GM19467 (cell line): Measurements from ENCODE around the gene TGFBR1.
"Not testable (repeated sequence)": the region's sequence is repeated elsewhere in the genome, so short reads cannot be mapped to it uniquely, and the experiment has no call there.

Experiments
- ATAC-seq: cut with Tn5 transposase; IDR thresholded peaks from one replicate; pipeline ENCODE4 v1.9.1; 2021; ENCODE audit warnings: mild to moderate bottlenecking, moderate library complexity; ENCODE audit not compliant: unreplicated experiment

Gene TGFBR1

DNA sequence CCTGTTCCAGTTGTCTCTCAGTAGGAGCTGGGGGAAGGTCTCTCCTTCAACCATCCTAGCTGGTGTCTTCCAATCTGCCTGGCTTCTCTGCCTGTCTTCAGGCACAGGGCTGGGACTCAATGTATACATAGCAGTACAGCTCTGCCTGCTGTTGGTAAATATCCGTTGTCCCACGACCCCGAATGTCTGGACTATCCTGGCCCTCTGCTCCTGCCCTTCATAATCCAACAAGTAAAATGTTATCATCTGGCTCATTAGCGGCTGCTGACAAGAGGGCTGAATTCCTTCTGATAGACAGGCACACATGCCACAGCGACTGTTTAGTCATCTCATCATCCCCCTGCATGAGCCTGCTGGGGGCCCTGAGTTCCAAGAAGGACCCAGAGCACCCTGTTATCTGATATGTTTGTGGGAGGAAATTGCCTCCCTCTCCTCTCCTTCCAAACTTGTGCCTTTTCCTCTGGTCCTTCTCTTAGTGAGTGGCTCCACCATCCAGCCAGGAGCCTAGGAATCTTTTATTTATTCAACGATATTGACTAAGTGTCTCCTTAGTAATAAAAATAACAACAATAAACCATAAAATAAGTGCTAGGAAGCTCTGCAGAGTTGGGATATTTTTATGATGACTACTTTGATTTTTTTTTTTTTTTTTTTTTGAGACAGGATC, 29.5 kb upstream of the TGFBR1 start:
- no peak for ATAC-seq

DNA sequence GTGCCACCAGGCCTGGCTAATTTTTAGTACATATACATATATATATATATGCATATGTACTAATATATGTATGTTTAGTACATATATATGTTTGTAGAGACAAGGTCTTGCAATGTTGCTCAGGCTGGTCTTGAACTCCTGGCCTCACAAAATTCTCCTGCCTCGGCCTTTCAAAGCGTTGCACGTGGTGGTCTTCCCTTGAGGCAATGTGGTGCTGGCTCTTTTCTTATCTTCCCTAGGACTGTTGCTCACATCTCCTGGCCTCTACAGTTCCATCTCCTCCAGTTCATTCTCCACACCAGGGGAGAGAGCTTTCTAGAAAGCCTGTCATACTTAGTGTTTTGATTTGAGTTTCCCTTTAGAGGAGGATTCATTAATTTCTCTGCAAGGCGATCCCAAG, 28.9 kb upstream of the TGFBR1 start:
- ATAC-seq, result no peak

DNA sequence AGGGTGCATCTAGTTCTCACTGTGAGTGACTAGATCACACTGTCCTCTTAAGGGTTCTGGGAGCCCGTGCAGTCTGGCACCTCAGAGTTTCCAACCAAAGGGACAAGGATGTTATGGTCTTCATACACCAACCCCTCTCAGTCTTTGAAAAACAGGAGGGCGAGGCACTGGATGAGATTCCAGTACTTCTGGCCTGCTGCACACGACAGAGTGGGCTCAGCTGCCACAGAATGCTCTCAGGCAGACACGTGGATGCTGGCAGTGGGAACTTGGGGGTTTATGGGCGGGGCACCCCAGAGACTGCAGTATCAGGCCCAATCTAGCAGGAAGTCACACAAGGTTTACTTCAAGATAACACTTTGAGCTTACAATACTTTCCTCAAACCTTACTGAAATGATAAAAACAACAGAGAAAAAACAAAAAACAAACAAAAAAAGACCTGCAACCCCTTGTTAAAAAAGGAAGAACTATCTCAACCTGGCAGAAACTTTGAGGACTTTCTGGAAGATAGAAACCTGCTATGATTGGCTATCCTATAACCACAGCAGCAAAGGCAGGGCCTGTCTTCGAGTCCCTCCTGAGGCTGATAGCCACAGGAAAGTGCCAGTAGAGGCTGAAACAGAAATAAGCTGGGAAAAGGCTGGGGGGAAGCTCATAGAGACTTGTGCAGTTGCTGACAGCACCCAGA, 28.3 kb upstream of the TGFBR1 start:
- ATAC-seq, result no peak

DNA sequence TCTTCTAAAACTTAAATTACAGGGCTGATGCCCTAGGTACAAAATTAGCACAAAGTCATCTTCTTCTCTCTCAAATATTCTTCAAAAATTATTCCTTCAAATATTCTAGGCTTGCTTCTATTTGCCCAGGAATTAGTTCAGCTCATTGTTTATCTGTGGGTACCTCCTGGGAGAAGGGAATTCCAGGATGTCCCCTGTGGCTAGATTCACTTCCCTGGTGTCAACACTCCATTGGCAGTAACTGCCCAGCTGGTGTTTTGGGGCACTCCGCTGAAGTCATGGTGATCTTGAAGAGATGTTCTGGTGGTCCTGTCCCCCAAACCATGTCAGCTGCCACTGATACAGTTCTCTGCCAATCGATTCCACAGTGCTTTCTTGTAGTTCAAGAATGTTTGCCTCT, 26.2 kb upstream of the TGFBR1 start:
- ATAC-seq, result no peak

DNA sequence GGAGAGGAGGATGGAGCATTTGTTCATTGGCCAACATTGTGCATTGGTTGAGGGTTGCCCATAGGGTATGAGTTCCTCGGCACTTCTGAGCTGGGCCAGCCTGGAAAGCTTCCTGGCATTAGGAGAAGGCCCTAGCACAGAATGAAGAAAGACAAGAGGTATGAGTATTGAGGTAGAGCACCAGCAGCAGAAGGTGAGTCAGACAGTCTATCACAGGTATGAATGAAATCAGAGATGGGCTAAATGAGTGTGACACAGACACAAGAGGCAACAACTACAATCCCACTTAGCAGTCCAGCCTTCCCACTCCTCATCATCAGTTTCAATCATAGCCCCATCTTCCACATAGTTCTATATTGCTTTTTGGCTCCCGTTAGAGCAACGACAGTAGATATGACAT, 25.4 kb upstream of the TGFBR1 start:
- ATAC-seq, result no peak

DNA sequence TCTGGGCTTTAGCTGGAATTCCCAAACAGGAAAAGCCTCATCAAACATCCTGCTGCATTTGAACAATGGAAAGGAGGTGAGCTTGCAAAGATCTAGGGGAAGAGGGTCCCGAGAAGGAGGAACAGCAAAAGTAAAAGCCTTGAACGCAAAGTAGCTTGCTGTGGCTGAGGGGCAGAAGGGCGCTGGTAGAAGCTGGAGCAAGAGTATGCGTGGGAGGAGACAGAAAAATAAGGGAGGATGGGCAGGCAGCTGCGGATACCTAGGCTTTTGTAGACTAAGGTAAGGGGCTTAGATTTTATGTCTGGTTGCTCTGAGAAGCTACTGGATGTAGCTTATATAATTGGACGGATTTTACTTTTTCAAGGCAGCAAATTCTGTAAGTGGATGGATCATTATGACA, 21.9 kb upstream of the TGFBR1 start:
- ATAC-seq, result no peak

DNA sequence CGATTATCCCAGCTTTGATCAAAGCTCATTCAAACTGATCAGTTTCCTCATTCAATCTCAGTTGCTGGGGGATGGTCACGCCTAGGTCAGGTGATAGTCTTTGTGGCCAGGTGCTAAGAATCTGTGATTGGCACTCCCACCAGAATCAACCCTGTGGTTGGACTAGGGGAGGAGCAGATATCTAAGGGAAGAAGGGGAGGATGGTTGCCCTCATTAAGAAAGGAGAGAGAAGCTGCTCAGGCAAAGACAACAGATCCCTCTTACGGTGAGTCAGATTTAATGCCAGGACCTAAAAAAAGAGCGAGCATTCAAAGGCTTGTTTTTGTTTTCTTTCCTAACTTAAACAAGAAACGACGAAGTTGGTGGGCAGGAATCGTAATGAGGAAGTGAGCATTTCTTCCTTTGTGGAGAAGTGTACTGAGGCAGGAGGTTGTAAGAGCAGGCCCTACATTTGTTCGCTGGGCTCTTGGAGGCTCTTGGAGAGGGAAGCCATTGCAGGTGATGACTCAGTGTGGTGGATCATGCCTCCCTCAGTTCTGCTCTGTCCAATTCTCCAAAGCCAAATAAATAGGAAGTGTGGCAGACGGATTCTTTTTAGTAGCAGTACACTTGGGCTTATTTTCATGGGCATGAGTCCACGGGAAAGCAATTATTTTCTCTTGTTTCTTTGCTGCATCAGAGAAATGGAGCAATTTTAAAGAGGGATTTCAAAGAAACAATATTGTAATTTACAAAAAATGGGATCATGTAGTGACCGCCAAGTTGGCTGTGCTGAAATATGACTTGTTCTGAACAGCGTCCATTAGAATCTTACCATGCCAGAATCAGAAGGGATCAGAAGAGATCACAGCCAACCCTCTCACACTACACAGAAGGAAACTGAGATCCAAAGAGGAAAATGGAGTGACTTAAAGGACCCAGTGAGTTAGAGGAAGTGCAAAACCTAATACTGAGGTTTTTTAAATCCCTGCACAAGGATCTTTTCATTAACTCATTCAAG, 18.7 kb upstream of the TGFBR1 start:
- ATAC-seq, result no peak

DNA sequence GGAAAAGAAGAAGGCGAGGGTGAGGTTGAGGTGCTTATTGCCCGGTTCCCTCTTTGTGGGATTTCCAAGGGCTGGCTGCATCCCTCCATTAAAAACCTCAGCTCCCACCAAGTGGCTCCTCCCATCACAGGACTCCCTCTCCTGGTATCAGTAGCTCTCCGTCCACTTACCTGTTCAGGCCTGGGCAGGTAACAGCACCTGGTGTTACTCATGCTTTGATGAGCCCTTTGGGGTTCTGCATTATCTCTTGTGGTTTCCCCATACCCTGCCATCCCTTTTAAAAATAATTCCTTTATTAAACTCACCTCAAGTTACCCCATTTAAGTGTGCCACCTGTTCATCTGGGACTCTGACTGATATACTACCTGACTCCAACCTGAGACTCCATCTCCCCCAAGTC, 17.5 kb upstream of the TGFBR1 start:
- no peak for ATAC-seq

DNA sequence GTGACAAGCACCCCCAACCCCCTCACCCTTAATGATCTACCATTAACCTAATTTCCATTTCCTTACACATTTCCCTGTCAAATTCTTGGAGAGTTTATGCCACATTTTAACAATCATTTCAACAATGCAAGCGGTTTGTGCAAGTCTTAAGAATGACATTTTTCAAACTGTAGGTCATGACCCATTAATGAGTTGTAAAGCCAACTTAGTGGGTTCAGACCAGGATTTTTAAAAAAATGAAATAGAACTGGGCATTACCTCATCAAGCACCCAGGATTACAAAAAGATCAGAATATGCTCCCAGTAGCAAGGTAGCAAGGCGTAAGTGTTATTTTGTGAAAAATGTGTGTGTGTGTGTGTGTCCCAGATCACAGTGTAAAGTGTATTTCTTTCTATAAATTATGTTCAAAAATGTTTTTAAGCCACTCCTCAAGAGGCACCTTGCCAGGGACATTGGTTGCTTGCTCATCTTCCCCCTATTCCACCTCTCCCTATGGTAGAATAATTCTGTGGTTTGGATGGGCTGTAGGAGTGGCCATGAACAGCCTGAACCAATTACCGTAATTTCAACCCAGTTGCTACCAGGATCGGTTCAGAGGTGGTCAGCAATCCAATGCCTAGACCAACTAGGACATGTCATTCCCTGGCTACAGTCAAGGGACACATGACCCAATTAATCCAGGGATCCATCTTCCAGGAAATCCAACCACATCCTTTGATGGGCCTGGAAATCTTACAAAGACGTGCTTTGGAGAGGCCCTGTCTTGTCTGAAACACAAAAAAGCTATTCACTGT, 14.4 kb upstream of the TGFBR1 start:
- no peak for ATAC-seq

DNA sequence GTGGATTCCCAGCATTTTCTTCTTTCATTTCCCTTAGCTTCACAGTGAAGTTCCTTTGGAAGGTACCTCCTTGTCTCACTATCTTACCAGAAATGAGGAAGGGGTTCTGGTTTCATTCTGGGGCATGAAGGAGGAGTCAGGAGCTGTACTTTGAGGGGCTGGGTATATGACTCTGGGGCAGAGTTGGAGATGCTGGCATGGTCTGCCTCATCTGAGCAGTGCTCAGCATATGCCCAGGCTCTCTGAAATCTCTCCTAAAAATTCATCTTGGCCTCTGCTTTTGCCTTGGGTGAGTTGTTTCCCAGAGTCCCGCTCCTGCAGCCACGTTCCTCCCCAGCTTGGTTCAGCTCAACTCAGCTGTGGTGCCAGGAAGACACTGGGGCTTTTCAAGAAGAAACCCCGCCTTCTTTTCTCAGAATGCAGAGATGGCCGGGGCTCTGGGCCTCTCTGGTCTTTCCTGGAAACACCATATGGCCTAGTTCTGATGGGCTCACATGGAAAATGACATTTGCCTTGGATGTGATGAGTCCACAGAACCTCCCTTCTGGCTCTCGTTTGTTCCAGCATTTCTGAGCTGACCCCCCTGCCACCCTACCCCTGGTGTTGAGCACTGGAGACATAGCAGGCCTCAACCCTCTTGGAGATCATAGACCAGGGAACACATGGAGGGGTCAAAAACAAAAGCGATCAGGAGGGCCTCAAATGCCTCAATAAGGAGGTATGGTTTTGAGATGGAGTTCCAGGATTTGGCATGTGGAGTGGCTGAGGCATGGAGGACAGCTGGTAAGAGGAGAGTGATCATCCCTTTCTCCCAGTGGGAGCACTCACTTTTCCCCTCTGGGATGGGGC, 12.0 kb upstream of the TGFBR1 start:
- no peak for ATAC-seq

DNA sequence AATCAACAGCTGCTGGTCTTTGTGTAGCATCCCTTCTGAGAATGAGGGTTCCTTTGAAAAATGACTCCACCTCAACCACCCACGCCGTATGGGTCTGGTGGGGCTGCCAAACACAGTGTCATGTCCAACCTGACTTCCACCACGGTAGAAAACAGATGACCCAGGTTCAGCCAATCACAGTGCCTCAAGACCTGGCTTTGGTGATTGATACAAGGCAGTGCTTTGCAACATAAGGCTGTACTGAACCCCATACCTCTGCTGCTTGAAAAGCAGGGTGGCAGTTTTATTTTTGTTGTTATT, 11.5 kb upstream of the TGFBR1 start:
- no peak for ATAC-seq

DNA sequence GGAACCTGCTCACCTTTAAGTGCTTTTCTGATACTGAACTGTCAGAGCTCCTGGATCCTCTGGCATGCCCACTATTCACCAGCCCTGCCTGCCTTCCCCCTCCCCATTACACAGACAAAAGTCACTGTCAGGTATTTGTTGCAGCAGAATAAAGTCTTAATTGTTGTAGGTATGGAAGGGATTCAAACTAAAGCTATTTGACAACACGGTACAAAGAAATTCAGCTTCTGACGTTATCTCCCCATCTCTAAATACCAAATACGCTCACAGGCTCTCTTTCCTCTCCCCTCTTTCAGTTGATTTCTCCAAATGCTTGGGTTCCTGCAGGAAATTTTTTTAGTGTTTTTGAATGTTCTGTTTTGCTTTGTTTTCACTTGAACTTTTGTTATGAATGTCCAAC, 9.3 kb upstream of the TGFBR1 start:
- ATAC-seq, result no peak

DNA sequence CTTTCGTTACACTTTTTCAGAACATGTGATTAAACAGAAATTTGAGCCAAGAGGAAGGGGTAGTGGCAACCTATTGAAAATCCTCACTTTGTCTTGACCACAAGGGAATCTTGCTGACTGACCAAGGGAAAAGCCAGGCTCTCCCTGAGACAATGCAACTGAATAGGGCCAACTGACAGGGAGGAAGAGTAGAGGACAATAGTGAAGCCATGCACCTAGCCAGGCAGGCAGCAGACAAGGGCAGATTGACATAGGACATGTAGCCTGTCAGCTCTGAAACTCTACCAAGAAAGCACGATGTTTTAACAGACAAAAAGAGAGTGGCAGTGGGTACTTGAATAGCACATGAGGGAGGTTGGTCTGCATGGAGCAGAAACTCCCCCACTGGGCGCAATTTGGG, 8.5 kb upstream of the TGFBR1 start:
- ATAC-seq, result no peak

DNA sequence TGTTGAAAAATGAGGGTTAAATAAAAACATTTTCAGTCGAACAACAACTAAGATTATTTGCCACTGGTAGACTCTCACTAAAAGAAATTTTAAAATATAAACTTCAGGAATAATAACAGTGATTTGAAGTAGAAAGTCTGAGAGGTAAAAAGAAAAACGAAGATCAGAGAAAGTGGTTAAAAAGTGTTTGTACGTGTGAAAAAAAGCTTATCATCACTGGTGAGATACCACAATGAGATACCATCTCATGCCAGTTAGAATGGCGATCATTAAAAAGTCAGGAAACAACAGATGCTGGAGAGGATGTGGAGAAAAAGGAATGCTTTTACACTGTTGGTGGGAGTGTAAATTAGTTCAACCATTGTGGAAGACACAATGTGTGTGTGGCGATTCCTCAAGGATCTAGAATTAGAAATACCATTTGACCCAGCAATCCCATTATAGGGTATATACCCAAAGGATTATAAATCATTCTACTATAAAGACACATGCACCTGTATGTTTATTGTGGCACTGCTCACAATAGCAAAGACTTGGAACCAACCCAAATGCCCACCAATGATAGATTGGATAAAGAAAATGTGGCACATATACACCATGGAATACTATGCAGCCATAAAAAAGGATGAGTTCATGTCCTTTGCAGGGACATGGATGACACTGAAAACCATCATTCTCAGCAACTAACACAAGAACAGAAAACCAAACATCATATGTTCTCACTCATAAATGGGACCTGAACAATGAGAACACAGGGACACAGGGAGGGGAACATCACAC, 4.9 kb upstream of the TGFBR1 start:
- not testable (repeated sequence) for ATAC-seq

DNA sequence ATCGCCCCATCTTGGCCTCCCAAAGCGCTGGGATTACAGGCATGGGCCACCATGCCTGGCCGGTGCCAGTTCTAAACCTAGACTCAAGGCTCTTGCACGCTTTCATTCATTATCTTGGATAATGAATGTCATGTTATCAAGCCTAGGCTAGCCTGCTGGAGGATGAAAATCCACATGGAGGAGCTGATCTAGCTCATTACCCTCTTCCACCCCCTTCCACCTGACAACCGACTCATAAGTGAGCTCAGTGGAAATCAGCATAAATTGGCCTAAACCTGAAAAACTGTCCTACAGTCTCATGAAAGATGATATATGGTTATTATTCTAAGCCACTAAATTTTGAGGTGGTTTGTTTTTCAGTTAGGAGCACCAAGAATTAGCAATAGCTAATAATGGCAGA, 3.6 kb upstream of the TGFBR1 start:
- ATAC-seq, result no peak

DNA sequence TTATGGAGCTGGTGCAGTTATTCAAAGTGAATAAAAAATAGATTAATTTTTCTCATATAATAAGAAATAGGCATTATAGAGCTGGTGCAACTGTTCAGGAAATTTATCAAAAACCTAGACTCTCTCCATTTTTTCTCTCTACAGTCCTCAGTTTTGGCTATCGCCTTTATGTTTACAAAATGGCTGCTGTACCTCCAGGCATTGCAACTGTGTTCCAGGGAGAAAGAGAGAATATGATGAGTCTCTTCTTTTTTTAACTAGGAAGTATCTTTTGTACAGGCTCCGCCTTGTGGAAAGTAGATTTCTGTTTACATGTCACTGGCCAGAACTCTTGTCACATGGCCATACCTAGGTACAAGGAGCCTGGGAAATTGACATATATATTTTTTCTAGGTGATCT, 3.1 kb upstream of the TGFBR1 start:
- no peak for ATAC-seq

DNA sequence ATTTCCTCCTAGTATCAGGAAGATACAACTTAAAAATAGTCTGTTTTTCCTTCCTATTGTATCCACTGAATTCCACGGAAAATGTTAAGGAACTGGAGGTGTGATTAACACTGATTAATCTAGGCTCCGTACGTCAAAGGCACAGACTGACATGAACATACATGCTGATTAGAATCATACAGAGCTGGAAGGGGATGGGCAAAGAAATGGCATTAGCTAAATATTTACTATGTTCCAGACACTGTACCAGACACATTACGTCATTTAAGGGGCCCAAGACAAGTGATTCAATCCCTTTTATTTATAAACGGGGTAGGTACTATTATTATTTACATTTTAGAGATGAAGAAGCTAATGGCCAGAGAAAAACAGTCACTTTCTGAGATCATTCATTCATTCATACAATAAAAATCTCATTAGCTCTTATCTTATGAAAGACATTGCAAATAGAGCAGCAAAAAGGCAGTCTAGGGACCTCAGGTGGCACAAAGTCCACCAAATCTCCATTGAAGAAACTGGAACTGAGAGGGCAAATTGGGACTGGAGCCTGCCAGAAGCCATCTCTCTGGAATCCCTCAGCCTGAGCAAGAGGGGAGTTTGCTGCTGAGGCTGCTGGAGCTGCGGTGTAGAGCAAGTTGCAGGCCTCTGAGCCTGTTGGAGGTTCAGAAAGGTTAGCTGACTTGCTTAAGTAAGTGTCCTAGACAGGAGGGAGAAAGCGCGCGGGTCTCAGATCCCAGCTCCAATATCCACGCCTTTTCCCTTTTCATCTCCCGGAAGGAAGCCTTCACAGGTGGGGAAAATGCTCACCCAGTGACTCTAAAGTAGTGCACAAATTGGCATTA, 1.6 kb upstream of the TGFBR1 start:
- ATAC-seq, result no peak

DNA sequence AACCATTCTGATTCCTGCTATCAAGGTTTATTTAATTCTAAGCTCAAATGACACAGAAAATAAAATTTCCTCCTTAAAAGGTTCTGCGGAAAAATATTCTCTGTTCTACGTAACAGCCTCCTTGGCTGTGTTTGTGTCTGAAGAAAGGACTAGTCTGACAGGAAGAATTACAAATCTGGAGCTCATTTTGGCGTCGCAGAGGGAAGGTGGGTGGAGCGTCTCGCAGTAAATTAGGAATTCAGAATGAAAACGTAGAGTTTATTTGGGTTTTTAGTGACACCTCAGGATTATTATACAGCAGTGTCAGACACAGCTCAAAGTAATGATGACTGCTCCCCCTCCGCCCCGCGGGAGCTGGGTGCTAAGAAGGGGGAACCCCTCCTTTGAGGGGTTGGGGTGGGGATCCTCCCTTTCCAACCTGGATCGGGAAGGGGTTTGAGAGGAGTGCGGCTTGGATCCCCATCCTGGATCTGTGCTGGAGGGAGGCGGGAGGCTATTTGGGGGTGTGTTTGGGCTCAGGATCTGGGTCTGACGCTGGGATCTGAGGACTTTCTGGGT, 933 bp upstream of the TGFBR1 start:
- ATAC-seq, result no peak
